HG02588 (cell line): ENCODE measurements around the gene BCAP29.

Experiments used
- ATAC-seq: cut with Tn5 transposase; IDR thresholded peaks from one replicate; pipeline ENCODE4 v1.9.1; 2021; ENCODE audit warnings: mild to moderate bottlenecking, moderate library complexity; ENCODE audit not compliant: unreplicated experiment

BCAP29 gene

GRCh38 chr7:107581387-107582013 lies 1.5 kb downstream of the BCAP29 start:
- no peak for ATAC-seq

- no peak for ATAC-seq
Observed at GRCh38 chr7:107582875-107583274, 2.8 kb downstream of the BCAP29 start.

GRCh38 chr7:107584716-107585115 lies 4.7 kb downstream of the BCAP29 start:
- no peak for ATAC-seq

GRCh38 chr7:107588529-107589130 lies 8.6 kb downstream of the BCAP29 start:
- ATAC-seq = no peak

GRCh38 chr7:107591421-107591820 lies 11.4 kb downstream of the BCAP29 start:
- no peak for ATAC-seq

- no peak for ATAC-seq
Observed at GRCh38 chr7:107592361-107593024, 12.4 kb downstream of the BCAP29 start.

GRCh38 chr7:107593025-107593410 lies 13.0 kb downstream of the BCAP29 start:
- no peak for ATAC-seq

GRCh38 chr7:107594961-107595737 lies 15.1 kb downstream of the BCAP29 start:
- no peak for ATAC-seq

- no peak for ATAC-seq
Observed at GRCh38 chr7:107596881-107597581, 17.0 kb downstream of the BCAP29 start.

- no peak for ATAC-seq
Observed at GRCh38 chr7:107597582-107597916, 17.5 kb downstream of the BCAP29 start.

GRCh38 chr7:107597953-107598352 lies 17.9 kb downstream of the BCAP29 start:
- ATAC-seq = no peak

- ATAC-seq = no peak
Observed at GRCh38 chr7:107599262-107599661, 19.2 kb downstream of the BCAP29 start.

GRCh38 chr7:107600816-107601215 lies 20.8 kb downstream of the BCAP29 start:
- ATAC-seq = no peak

GRCh38 chr7:107605218-107605815 lies 25.3 kb downstream of the BCAP29 start:
- ATAC-seq = no peak

- no peak for ATAC-seq
Observed at GRCh38 chr7:107606303-107606702, 26.3 kb downstream of the BCAP29 start.

- no peak for ATAC-seq
Observed at GRCh38 chr7:107609811-107610261, 29.8 kb downstream of the BCAP29 start.

- no peak for ATAC-seq
Observed at GRCh38 chr7:107610323-107610722, 30.3 kb downstream of the BCAP29 start.

GRCh38 chr7:107613439-107613838 lies 33.4 kb downstream of the BCAP29 start:
- ATAC-seq = no peak

- no peak for ATAC-seq
Observed at GRCh38 chr7:107613948-107614347, 33.9 kb downstream of the BCAP29 start.

- ATAC-seq = no peak
Observed at GRCh38 chr7:107614425-107614824, 34.4 kb downstream of the BCAP29 start.
